ENCODE data around the gene SUPT6H. TPM values are rescaled to one million over a fixed set of nuclear protein-coding genes. Genes with fewer than 3 reads are reported as not detected.

SUPT6H gene
- total and polyA plus RNA-seq, 2 donors (not counting 1 experiment from before 2014, with no cell fraction given) = 34.7 to 61.6 TPM

DNA sequence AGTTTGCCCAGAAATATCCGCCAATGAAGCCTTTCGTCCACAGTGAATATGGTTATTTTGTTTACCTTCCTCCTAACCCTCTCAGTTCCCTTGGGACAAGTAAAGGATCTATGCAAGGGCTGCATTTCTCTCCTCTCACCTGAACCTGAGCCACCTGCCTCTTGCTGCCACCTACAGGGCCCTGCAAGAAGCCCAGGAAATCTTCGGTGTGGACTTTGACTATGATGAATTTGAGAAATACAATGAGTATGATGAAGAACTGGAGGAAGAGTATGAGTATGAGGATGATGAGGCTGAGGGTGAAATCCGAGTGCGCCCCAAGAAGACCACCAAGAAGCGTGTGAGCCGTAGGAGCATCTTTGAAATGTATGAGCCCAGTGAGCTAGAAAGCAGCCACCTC lies 14.0 kb downstream of the SUPT6H start:
- H3K4me3 ChIP-seq (replicated peaks in 1 of 4; ENCODE audit: control extremely low read depth in 1 of 4, insufficient read depth in 1 of 4, low read depth in 3 of 4, low read length in 4 of 4) = no peak overlapping the region
- H3K27ac ChIP-seq (ENCODE audit: insufficient read depth, low read length) = no peak overlapping the region
- H3K4me1 ChIP-seq (ENCODE audit: control insufficient read depth, extremely low read depth, insufficient read depth, low read length) = no peaks in the 10 kb centered on the region
- no peak for DNase-seq (ENCODE audit: low read depth in 2 of 2)
- peaks cover 2% of the 10 kb centered on the region for H3K79me2 ChIP-seq (ENCODE audit: control insufficient read depth, insufficient read depth, low read length)
- H3K27me3 ChIP-seq (ENCODE audit: control insufficient read depth, insufficient read depth, low read length) = no peaks in the 10 kb centered on the region
- H4K20me1 ChIP-seq (ENCODE audit: control insufficient read depth, extremely low read depth, insufficient read depth, low read length) = no peaks in the 10 kb centered on the region
- H3K4me2 ChIP-seq (ENCODE audit: extremely low read depth, insufficient read depth, low read length) = no peak overlapping the region
- no peak overlapping the region for H2AFZ ChIP-seq (ENCODE audit: low read length)
- no peaks in the 10 kb centered on the region for H3K9me3 ChIP-seq (ENCODE audit: control insufficient read depth, insufficient read depth, low read depth, low read length)
- peak in 1 of 2 donors; percentile 23 for TF ChIP-seq CTCF (conservative IDR thresholded peaks at IDR 0.05 in 1 of 2, IDR thresholded peaks at IDR 0.05 in 1 of 2; ENCODE audit: low read depth in 1 of 2, low read length in 2 of 2)
- no peak for TF ChIP-seq EZH2 (IDR thresholded peaks at IDR 0.05; ENCODE audit: low read length, missing control alignments)
- H3K9ac ChIP-seq (ENCODE audit: insufficient read depth, low read length) = no peak overlapping the region
- peaks cover 38% of the 10 kb centered on the region for H3K36me3 ChIP-seq (ENCODE audit: control insufficient read depth, insufficient read depth, low read length)

DNA sequence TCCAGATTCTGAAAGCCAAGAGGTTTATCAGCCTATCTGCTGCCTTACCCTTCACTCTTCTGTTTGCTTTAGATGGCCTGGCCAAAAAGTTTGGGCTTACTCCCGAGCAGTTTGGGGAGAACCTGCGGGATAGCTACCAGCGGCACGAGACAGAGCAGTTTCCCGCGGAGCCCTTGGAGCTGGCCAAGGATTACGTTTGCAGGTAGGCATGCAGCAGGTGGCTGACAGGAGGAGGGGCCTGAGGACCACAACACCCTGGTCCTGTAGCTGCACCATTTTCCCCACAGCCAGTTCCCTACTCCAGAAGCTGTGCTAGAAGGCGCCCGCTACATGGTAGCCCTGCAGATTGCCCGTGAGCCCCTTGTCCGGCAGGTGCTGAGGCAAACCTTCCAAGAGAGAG lies 20.6 kb downstream of the SUPT6H start:
- Histone ChIP-seq H3K4me1 (ENCODE audit: control insufficient read depth, extremely low read depth, insufficient read depth, low read length) (no peaks in the 10 kb centered on the region), H3K36me3 (ENCODE audit: control insufficient read depth, insufficient read depth, low read length) (peaks cover 27% of the 10 kb centered on the region), H3K79me2 (ENCODE audit: control insufficient read depth, insufficient read depth, low read length) (no peaks in the 10 kb centered on the region), H4K20me1 (ENCODE audit: control insufficient read depth, extremely low read depth, insufficient read depth, low read length) (no peaks in the 10 kb centered on the region), H3K27ac (ENCODE audit: insufficient read depth, low read length) (no peak overlapping the region), H3K27me3 (ENCODE audit: control insufficient read depth, insufficient read depth, low read length) (no peaks in the 10 kb centered on the region), H3K4me2 (ENCODE audit: extremely low read depth, insufficient read depth, low read length) (no peak overlapping the region), H3K9me3 (ENCODE audit: control insufficient read depth, insufficient read depth, low read depth, low read length) (no peaks in the 10 kb centered on the region), H3K9ac (ENCODE audit: insufficient read depth, low read length) (no peak overlapping the region), H2AFZ (ENCODE audit: low read length) (no peak overlapping the region), H3K4me3 (replicated peaks in 1 of 4; ENCODE audit: control extremely low read depth in 1 of 4, insufficient read depth in 1 of 4, low read depth in 3 of 4, low read length in 4 of 4) (no peak overlapping the region)
- DNase-seq (ENCODE audit: low read depth in 2 of 2) = no peak
- TF ChIP-seq CTCF (conservative IDR thresholded peaks at IDR 0.05 in 1 of 2, IDR thresholded peaks at IDR 0.05 in 1 of 2; ENCODE audit: low read depth in 1 of 2, low read length in 2 of 2) = no peak
- no peak for TF ChIP-seq EZH2 (IDR thresholded peaks at IDR 0.05; ENCODE audit: low read length, missing control alignments)

DNA sequence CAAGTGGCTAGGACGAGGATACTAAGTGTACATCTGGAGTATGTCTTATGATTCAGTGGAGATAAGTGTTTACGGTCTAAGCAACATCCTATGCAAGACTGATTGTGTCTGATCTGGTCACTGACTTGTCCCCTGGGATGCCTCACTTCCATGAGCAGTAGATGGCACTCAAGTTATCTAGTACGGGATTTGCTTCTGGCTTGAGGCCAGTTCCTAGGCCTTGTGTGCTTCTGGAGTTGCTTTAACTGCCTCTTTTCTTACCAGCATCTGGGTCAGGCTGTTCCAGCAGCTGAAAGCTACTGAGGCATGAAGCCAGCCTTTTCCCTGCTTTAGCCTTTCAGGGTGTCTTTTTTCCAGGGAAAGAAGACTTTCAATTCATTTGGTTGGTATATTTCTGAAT lies 23.0 kb downstream of the SUPT6H start:
- H4K20me1 ChIP-seq (ENCODE audit: control insufficient read depth, extremely low read depth, insufficient read depth, low read length) = no peaks in the 10 kb centered on the region
- peak; percentile 5 to 54 for DNase-seq (ENCODE audit: low read depth in 2 of 2)
- no peaks in the 10 kb centered on the region for H3K79me2 ChIP-seq (ENCODE audit: control insufficient read depth, insufficient read depth, low read length)
- no peaks in the 10 kb centered on the region for H3K27me3 ChIP-seq (ENCODE audit: control insufficient read depth, insufficient read depth, low read length)
- no peak overlapping the region for H3K4me2 ChIP-seq (ENCODE audit: extremely low read depth, insufficient read depth, low read length)
- no peak overlapping the region for H3K27ac ChIP-seq (ENCODE audit: insufficient read depth, low read length)
- no peaks in the 10 kb centered on the region for H3K9me3 ChIP-seq (ENCODE audit: control insufficient read depth, insufficient read depth, low read depth, low read length)
- no peak overlapping the region for H2AFZ ChIP-seq (ENCODE audit: low read length)
- H3K4me1 ChIP-seq (ENCODE audit: control insufficient read depth, extremely low read depth, insufficient read depth, low read length) = no peaks in the 10 kb centered on the region
- H3K4me3 ChIP-seq (replicated peaks in 1 of 4; ENCODE audit: control extremely low read depth in 1 of 4, insufficient read depth in 1 of 4, low read depth in 3 of 4, low read length in 4 of 4) = no peak overlapping the region
- peaks cover 31% of the 10 kb centered on the region for H3K36me3 ChIP-seq (ENCODE audit: control insufficient read depth, insufficient read depth, low read length)
- H3K9ac ChIP-seq (ENCODE audit: insufficient read depth, low read length) = no peak overlapping the region
- TF ChIP-seq EZH2 (IDR thresholded peaks at IDR 0.05; ENCODE audit: low read length, missing control alignments) (no peak), CTCF (conservative IDR thresholded peaks at IDR 0.05 in 1 of 2, IDR thresholded peaks at IDR 0.05 in 1 of 2; ENCODE audit: low read depth in 1 of 2, low read length in 2 of 2) (no peak)
